ENCODE data around the gene SRMS.

SRMS gene

DNA sequence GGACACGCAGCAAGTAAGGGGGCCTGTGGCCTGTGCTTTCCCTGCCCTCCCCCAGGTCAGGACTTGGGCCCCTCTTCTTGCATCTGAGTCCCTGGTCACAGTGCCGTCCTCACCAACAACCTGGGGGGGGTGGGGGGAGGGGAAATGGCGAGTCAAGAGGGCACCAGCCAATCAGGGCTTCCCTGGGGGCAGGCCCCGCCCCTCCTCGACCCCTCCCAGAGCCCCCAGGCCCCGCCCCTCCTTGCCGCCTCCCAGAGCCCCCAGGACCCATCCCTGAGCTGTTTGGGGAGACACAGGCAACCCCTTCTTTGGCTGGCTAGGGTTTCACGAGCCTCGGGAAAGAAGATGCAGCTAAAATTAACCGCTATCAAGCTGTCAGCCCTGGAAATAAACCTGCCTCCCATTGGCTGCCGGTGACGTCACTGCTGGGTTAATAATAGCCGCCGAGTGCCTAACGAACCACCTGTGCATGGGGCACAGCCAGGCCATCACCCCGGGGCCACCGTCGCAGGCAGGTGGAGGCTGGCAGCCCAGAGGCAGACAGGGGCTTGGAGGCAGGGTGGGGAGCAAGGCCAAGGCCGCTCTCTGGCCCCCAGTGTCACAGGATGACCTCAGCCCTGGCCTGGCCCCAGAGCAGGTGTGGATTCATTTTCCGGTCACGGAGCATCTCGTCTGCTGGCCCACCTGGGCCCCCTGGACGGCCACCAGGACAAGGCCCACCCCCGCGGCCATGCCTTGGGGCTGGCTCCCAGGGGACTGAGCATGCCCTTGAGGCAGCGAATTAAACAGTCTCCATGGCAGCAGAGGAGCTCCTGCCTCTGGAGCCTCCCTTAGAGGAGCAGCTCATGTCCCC lies 45.5 kb downstream of the SRMS start:
- DNase-seq (ENCODE audit: low read depth in 2 of 2): no peak

DNA sequence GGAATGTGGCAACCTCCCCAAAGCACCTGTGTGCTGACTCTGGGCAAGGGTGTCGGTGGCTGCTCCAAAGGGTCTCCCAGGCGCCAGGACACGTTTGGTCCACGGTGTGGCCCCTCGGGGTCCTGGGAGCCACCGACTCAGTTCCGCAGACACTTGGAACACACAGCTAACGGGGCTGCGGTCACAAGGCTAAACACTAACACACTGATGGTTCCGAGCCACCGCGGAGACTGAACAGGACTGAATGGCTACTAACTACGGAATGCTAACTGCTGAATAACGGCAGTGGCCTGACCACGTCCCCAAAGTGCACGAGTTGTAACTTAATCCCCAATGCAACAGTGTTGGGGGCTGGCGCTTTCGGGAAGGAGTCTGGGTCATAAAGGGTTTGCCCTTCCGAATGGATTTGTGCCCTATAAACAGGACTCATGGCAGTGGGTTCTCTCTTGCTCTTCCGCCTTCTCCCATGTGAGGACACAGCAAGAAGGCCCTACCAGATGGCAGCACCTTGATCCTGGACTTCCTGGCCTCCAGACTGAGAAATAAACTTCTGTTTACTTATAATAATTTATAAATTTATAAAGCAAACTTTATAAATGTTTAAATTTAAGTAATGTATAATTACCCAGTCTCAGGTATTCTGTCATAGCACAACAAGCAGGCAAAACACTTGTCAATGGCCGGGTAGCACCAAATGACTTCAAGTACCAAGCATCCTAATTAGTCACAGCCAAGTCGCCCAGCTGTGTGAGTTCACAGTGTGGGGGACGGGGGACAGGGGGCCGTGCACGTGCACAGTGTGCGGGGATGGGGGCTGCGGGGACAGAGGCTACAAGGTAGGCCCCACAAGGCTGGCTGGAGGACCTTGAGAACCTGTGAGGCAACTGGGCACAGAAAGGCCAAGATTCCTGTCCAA lies 46.4 kb downstream of the SRMS start:
- DNase-seq (ENCODE audit: low read depth in 2 of 2): no peak

DNA sequence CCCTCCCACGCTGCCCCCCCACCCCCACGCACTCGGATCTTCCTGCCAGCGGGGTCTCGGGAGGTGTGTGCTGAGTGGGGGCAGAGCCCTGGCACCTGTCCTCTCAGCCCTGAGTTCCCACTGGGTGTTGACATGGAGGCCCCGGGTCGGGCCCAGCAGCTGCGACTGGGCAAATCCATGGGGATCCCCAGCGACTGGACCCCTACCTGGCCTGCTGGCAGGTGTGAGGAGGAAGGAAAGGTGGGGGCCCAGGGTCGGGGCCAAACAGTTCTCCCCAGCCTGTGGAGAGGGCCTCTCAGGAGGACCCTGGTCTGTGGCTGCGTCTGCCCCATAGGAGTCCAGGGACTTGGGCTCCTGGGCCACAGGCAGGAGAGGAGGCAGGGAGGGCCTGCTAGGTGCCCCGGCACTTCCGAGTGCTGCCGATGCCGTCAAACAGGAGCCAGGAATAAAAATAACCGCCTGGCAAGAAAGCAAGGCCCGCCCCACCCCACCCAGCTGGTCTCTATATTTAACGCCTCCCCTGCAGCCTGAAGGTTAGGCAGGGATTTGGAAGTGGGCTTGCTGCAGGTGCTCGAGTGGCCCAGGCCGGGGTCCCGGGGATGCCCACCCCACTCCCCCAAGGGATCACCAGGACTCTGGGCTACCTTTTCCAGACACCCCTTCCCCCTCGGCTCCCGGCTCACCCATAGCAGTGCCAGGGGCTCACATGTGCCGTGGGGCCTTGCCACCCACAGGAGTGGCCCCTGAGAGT lies 47.2 kb downstream of the SRMS start:
- DNase-seq (ENCODE audit: low read depth in 2 of 2): no peak

DNA sequence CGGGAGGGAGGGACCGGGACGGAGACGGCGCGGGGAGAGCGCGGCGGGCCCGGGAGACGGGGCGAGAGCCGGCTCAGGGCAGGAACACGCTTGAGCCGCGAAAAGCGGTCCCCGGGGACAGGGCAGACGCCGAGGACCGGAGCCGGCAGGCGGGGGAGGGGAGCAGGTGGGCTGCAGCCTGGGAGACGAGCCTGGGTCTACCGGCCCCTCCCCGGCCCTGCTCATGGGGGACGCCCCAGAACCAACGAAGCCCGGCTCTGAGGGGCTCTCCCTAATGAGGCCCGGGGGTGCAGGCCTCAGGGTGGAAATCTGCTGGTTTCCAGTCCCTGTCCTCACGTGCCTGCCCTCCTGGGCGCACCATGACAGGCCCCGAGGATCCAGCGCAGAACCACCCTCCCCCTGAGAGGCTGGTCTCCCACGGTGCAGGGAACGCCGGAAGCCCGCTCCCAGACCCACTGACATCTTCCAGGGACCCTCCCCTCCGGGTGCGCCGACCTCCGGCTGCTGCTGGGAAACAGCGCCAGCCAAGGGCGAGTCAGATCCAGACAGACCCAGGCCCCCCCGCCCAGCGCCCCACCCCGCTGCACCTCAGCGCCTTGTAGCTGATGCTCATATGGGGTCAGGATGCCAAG lies 48.1 kb downstream of the SRMS start:
- DNase-seq (ENCODE audit: low read depth in 2 of 2): no peak

- DNase-seq (ENCODE audit: low read depth in 2 of 2): no peak
Observed at GRCh38 chr20:63498960-63499337, 48.6 kb downstream of the SRMS start, which contains the start of gene EEF1A2. EEF1A2 (minus strand) TSS chr20:63499083; CDS start chr20:63497763, 1,320 bp downstream.

DNA sequence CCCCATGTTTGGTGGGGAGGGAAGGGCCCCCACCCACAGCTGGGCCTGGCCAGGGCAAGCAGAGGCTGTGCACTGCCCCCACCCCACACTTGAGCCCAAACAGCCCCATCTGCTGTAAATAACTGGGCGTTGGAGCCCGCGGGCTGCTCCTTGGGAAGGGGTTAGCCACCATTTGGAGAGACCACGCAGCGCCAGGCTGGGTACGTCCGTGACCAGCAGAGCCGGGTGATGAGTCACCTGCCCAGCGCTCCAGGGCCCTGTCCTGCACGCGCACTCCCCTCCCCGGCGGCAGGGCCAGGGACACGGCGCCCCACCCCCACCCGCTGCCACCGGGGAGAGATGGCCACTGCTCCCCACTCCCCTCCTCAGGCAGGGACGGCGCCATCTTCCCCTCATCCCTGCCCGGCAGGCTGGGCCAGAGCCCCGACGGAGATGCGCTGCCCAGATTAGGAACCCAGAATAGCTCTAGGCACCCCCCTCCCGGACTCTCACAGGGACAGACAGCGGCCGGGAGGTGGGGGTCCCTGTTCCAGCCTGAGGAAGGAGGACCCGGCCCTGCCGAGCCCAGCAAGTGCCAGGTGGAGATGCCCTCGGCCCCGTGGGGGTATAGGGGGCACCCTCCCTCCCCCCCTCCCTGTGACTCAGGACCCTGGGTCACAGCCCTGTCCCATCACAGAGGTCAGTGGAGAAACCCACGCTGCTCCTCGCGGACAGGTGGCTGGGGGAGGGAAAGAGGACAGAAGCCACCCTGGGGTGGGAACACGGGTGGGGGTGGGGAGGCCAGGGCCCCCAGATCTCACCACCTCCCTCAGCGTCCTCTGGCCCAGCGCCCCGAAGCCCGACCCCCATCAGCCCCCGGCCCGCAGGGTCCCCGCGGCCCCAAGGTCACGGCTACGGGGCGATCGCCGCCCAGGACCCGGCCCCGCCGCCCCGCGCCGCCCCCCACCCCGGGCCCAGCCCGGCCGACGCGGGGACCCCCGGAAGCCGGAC lies 49.3 kb downstream of the SRMS start:
- no peak for DNase-seq (ENCODE audit: low read depth in 2 of 2)

- no peak for DNase-seq (ENCODE audit: low read depth in 2 of 2)
Observed at GRCh38 chr20:63497138-63497945, 50.2 kb downstream of the SRMS start.

- DNase-seq (ENCODE audit: low read depth in 2 of 2): no peak
Observed at GRCh38 chr20:63496596-63497120, 50.9 kb downstream of the SRMS start.

- no peak for DNase-seq (ENCODE audit: low read depth in 2 of 2)
Observed at GRCh38 chr20:63495741-63496595, 51.6 kb downstream of the SRMS start.

DNA sequence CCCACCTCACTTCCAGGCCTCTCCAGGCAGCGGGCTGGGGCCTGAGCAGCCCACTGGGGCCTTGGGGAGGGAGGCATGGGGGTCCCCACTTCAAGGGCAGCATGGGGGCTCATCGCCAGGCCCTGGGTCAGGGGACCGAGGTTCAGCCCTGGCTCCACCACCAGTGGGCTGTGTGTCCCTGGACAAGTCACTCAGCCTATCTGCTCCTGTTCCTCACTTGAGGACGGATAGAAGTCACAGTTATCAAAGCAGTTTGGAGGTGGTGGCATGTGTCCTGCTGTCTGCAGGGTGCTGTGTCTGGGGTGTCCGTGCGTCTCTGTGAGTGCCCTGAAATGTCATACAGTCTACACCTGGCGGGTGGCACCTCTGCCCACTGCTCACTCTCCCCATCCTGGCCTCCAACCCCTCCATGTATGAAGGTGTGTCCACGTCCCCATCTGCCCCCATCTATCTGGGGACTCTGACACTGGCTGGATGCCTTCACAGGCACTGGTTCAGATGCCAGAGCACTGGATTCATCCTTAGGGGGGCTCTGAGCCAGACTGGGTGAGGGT lies 52.3 kb downstream of the SRMS start:
- no peak for DNase-seq (ENCODE audit: low read depth in 2 of 2)

GRCh38 chr20:63494420-63495166 lies 53.0 kb downstream of the SRMS start:
- no peak for DNase-seq (ENCODE audit: low read depth in 2 of 2)

- no peak for DNase-seq (ENCODE audit: low read depth in 2 of 2)
Observed at GRCh38 chr20:63494084-63494419, 53.5 kb downstream of the SRMS start.

DNA sequence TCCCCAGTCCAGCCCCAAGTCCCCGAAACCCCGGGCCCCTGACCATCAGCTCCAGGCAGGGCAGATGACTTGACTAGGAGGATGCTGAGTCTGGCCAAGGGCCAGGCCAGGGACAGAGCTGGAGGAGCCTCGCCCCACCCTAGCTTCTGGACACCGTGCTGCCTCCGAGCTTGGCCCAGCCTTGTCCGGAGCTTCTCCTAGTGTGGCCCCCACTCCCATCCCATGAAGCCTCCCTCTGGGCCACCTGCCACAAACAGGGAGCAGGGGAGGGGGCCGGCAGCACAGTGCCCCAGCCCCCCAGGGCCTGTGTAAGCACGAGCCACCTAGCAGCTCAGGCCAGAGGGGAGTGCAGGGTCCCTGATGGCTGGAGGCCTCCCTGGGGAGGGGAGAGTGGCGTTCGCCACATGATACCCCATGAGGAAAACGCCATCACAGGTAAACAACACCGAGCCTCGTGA lies 54.0 kb downstream of the SRMS start:
- no peak for DNase-seq (ENCODE audit: low read depth in 2 of 2)

DNA sequence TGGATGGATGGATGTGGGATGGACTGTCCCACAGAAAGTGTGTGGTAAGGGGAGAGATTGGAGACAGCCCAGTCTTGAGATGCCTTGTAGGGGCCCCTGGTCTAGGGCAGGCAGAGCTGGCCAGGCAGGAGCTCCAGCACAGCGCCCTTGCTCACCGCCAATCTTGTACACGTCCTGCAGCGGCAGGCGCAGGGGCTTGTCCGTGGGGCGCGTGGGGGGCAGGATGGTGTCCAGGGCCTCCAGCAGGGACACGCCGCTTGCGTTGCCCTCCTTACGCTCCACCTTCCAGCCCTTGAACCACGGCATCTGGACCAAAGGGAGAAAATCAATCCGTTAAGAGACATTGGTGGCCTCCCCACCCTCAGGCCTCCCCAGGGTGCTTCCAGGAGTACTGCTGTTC lies 54.6 kb downstream of the SRMS start:
- DNase-seq (ENCODE audit: low read depth in 2 of 2): no peak

DNA sequence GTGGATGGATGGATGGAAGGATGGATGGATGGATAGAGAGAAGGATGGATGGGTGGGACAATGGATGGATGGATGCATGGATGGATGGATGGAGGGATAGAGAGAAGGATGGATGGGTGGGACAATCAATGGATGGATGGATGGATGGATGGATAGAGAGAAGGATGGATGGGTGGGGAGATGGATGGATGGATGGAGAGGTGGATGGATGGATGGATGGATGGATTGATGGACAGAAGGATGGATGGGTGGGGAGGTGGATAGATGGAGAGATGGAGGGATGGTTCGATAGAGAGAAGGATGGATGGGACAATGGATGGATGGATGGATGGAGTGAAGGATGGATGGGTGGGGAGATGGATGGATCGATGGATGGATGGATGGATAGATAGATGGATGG lies 55.0 kb downstream of the SRMS start:
- no peak for DNase-seq (ENCODE audit: low read depth in 2 of 2)

- DNase-seq (ENCODE audit: low read depth in 2 of 2): no peak
Observed at GRCh38 chr20:63491635-63492230, 55.8 kb downstream of the SRMS start.

DNA sequence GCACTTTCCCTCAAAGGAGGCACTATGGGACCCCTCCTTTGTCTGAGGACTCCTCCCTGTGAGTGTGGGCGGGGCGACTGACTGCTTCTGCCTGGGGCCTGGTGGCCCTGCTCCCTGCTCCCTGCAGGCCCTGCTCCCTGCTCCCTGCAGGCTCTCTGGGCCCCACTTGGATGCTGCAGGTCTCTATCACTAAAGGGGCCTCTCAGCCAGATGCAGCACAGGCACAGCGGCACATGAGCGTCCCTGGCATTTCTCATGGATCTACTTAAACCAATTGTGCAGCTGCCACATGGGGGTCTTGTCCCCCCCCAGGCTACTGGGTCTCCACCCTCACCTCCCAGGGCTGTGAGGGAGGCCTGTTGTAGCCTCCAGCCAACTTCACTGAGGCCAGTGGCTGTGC lies 56.5 kb downstream of the SRMS start:
- DNase-seq (ENCODE audit: low read depth in 2 of 2): no peak
